GM23338 (cell line): ENCODE results near the gene RFX7.

Experiments
- CREB1 ChIP-seq: fragments of 250-450 bp; sonication (Bioruptor Pico); IDR thresholded peaks from 2 replicates; pipeline ENCODE4 v1.5.0; 2020; ENCODE audit warnings: low read depth, mild to moderate bottlenecking, moderate library complexity
- EZH2 ChIP-seq: fragments of 200-600 bp; sonication (generic); IDR thresholded peaks from one replicate; pipeline ENCODE4 v1.8.0; 2017; ENCODE audit warnings: antibody characterized with exemption, mild to moderate bottlenecking, low read depth; ENCODE audit not compliant: unreplicated experiment
- EZH2phosphoT487 ChIP-seq: fragments of 200-600 bp; sonication (generic); IDR thresholded peaks from one replicate; pipeline ENCODE4 v1.8.1; 2018; ENCODE audit warnings: antibody characterized with exemption; ENCODE audit not compliant: unreplicated experiment
- JUNB ChIP-seq: IDR thresholded peaks from one replicate; pipeline ENCODE4 v1.6.1; 2016; ENCODE audit warnings: antibody characterized with exemption; ENCODE audit not compliant: unreplicated experiment
- NANOG ChIP-seq: IDR thresholded peaks from 2 replicates; pipeline ENCODE4 v1.6.1; 2016; ENCODE audit warnings: antibody characterized with exemption, borderline replicate concordance
- POLR2AphosphoS5 ChIP-seq: IDR thresholded peaks from 2 replicates; pipeline ENCODE4 v1.6.1; 2016; ENCODE audit warnings: antibody characterized with exemption, low read depth
- STAT1 ChIP-seq: IDR thresholded peaks from one replicate; pipeline ENCODE4 v1.6.1; 2016; ENCODE audit warnings: antibody characterized with exemption; ENCODE audit not compliant: unreplicated experiment
- ZNF114 ChIP-seq: fragments of 250-450 bp; sonication (Bioruptor Pico); IDR thresholded peaks from 2 replicates; pipeline ENCODE4 v1.5.0; 2020; ENCODE audit warnings: mild to moderate bottlenecking, moderate library complexity
- ZNF462 ChIP-seq: fragments of 250-450 bp; sonication (Bioruptor Pico); IDR thresholded peaks from 2 replicates; pipeline ENCODE4 v1.5.0; 2020; ENCODE audit warnings: mild to moderate bottlenecking, moderate library complexity
- TF ChIP-seq, protein P1 (sequence below), 2 experiments: fragments of 200-600 bp in 1 of 2; sonication (generic) in 1 of 2; conservative IDR thresholded peaks; 2 replicates each; pipeline versions ENCODE4 v1.5.1 to v1.6.1; 2016 to 2017; ENCODE audit warnings: antibody characterized with exemption in 2 of 2, low read depth in 2 of 2, mild to moderate bottlenecking in 2 of 2, moderate library complexity in 1 of 2
- TF ChIP-seq, protein P2 (sequence below): IDR thresholded peaks from one replicate; pipeline ENCODE4 v1.6.1; 2018; ENCODE audit warnings: antibody characterized with exemption; ENCODE audit not compliant: unreplicated experiment
- TF ChIP-seq, protein P3 (sequence below): IDR thresholded peaks from 2 replicates; pipeline ENCODE4 v1.6.1; 2016; ENCODE audit warnings: antibody characterized with exemption

DNA sequence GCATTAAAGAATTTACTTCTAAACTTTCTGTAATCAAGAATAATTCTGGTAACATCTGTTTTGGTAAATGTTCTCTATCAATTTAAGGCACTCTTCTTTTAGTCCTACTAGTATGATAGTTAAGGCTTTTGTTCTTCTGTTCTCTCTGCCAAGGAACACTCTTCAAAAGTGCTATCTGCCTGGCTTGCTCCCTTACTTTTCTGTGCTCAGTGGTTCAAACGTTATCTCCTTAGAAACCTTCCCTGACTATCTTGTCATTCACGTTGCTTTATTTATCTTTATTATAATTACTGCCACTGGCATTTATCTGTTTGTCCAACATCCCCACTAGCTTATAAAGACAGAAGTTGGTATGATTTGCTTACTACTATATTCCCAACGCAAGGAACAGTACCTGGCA, 59.2 kb downstream of the RFX7 start:
- TF ChIP-seq, protein P1, sequence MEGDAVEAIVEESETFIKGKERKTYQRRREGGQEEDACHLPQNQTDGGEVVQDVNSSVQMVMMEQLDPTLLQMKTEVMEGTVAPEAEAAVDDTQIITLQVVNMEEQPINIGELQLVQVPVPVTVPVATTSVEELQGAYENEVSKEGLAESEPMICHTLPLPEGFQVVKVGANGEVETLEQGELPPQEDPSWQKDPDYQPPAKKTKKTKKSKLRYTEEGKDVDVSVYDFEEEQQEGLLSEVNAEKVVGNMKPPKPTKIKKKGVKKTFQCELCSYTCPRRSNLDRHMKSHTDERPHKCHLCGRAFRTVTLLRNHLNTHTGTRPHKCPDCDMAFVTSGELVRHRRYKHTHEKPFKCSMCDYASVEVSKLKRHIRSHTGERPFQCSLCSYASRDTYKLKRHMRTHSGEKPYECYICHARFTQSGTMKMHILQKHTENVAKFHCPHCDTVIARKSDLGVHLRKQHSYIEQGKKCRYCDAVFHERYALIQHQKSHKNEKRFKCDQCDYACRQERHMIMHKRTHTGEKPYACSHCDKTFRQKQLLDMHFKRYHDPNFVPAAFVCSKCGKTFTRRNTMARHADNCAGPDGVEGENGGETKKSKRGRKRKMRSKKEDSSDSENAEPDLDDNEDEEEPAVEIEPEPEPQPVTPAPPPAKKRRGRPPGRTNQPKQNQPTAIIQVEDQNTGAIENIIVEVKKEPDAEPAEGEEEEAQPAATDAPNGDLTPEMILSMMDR (conservative IDR thresholded peaks at IDR 0.05; ENCODE audit: low read depth in 2 of 2), result no peak
- no peak for TF ChIP-seq POLR2AphosphoS5
- TF ChIP-seq EZH2, result no peak
- TF ChIP-seq, protein P2, sequence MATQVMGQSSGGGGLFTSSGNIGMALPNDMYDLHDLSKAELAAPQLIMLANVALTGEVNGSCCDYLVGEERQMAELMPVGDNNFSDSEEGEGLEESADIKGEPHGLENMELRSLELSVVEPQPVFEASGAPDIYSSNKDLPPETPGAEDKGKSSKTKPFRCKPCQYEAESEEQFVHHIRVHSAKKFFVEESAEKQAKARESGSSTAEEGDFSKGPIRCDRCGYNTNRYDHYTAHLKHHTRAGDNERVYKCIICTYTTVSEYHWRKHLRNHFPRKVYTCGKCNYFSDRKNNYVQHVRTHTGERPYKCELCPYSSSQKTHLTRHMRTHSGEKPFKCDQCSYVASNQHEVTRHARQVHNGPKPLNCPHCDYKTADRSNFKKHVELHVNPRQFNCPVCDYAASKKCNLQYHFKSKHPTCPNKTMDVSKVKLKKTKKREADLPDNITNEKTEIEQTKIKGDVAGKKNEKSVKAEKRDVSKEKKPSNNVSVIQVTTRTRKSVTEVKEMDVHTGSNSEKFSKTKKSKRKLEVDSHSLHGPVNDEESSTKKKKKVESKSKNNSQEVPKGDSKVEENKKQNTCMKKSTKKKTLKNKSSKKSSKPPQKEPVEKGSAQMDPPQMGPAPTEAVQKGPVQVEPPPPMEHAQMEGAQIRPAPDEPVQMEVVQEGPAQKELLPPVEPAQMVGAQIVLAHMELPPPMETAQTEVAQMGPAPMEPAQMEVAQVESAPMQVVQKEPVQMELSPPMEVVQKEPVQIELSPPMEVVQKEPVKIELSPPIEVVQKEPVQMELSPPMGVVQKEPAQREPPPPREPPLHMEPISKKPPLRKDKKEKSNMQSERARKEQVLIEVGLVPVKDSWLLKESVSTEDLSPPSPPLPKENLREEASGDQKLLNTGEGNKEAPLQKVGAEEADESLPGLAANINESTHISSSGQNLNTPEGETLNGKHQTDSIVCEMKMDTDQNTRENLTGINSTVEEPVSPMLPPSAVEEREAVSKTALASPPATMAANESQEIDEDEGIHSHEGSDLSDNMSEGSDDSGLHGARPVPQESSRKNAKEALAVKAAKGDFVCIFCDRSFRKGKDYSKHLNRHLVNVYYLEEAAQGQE, result no peak
- no peak for TF ChIP-seq CREB1 (CRISPR knock-in tag)
- no peak for TF ChIP-seq EZH2phosphoT487
- no peak for TF ChIP-seq ZNF462 (CRISPR knock-in tag)
- no peak for TF ChIP-seq STAT1
- no peak for TF ChIP-seq JUNB
- TF ChIP-seq NANOG, result no peak
- TF ChIP-seq ZNF114, result no peak
- TF ChIP-seq, protein P3, sequence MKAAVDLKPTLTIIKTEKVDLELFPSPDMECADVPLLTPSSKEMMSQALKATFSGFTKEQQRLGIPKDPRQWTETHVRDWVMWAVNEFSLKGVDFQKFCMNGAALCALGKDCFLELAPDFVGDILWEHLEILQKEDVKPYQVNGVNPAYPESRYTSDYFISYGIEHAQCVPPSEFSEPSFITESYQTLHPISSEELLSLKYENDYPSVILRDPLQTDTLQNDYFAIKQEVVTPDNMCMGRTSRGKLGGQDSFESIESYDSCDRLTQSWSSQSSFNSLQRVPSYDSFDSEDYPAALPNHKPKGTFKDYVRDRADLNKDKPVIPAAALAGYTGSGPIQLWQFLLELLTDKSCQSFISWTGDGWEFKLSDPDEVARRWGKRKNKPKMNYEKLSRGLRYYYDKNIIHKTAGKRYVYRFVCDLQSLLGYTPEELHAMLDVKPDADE, result no peak
